HepG2 (cell line): ENCODE measurements around the gene SLC39A8.

Source experiments
- ESRRA ChIP-seq: sonication (generic); formaldehyde crosslinking; IDR thresholded peaks from 2 replicates; pipeline ENCODE4 v1.5.1; 2020; ENCODE audit warnings: mild to moderate bottlenecking, low read depth, missing genetic modification reagents
- EZH2 ChIP-seq: conservative IDR thresholded peaks from 2 replicates; pipeline ENCODE4 v1.6.1; 2012; ENCODE audit warnings: mild to moderate bottlenecking, low read depth, low read length, moderate library complexity
- SUZ12 ChIP-seq: fragments of 150-350 bp; IDR thresholded peaks from 2 replicates; pipeline ENCODE4 v1.6.1; 2014; ENCODE audit warnings: low read depth, low read length
- ZNF224 ChIP-seq: sonication (generic); formaldehyde crosslinking; IDR thresholded peaks from 2 replicates; pipeline ENCODE4 v1.5.0; 2020; ENCODE audit warnings: mild to moderate bottlenecking, missing genetic modification reagents
- ZNF713 ChIP-seq: sonication (generic); formaldehyde crosslinking; IDR thresholded peaks from 2 replicates; pipeline ENCODE4 v1.4.0; 2020; ENCODE audit warnings: mild to moderate bottlenecking, missing genetic modification reagents
- TF ChIP-seq, protein P1 (sequence below): sonication (generic); formaldehyde crosslinking; IDR thresholded peaks from 2 replicates; pipeline ENCODE4 v1.4.0; 2020; ENCODE audit warnings: mild to moderate bottlenecking, missing genetic modification reagents
- TF ChIP-seq, protein P2 (sequence below): sonication (generic); formaldehyde crosslinking; IDR thresholded peaks from 2 replicates; pipeline ENCODE4 v1.5.0; 2020; ENCODE audit warnings: mild to moderate bottlenecking, missing genetic modification reagents, moderate library complexity

DNA sequence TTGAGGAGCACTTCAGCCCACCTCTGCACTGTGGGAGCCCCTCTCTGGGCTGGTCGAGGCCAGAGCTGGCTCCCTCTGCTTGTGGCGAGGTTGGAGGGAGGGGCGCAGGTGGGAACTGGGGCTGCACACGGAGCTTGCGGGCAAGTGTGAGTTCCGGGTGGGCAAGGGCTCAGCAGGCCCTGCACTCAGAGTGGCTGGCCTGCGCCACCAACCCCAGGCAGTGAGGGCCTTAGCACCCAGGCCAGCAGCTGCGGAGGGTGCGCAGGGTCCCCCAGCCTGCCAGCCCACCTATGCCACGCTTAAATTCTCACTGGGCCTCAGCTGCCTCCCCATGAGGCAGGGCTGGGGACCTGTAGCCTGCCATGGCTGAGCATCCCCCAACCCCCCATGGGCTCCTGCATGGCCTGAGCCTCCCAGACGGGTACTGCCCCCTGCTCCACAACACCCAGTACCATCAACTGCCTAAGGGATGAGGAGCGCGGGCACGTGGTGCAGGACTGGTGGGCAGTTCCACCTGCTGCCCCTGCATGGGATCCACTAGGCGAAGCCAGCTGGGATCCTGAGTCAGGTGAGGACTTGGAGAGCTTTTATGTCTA, 110.9 kb downstream of the SLC39A8 start:
- TF ChIP-seq ZNF224 (CRISPR knock-in tag) (no peak), ESRRA (CRISPR knock-in tag) (no peak), SUZ12 (no peak), EZH2 (no peak), ZNF713 (CRISPR knock-in tag) (no peak)
- TF ChIP-seq, protein P1, sequence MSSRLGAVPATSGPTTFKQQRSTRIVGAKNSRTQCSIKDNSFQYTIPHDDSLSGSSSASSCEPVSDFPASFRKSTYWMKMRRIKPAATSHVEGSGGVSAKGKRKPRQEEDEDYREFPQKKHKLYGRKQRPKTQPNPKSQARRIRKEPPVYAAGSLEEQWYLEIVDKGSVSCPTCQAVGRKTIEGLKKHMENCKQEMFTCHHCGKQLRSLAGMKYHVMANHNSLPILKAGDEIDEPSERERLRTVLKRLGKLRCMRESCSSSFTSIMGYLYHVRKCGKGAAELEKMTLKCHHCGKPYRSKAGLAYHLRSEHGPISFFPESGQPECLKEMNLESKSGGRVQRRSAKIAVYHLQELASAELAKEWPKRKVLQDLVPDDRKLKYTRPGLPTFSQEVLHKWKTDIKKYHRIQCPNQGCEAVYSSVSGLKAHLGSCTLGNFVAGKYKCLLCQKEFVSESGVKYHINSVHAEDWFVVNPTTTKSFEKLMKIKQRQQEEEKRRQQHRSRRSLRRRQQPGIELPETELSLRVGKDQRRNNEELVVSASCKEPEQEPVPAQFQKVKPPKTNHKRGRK (CRISPR knock-in tag) = no peak
- TF ChIP-seq, protein P2, sequence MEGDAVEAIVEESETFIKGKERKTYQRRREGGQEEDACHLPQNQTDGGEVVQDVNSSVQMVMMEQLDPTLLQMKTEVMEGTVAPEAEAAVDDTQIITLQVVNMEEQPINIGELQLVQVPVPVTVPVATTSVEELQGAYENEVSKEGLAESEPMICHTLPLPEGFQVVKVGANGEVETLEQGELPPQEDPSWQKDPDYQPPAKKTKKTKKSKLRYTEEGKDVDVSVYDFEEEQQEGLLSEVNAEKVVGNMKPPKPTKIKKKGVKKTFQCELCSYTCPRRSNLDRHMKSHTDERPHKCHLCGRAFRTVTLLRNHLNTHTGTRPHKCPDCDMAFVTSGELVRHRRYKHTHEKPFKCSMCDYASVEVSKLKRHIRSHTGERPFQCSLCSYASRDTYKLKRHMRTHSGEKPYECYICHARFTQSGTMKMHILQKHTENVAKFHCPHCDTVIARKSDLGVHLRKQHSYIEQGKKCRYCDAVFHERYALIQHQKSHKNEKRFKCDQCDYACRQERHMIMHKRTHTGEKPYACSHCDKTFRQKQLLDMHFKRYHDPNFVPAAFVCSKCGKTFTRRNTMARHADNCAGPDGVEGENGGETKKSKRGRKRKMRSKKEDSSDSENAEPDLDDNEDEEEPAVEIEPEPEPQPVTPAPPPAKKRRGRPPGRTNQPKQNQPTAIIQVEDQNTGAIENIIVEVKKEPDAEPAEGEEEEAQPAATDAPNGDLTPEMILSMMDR (CRISPR knock-in tag) = no peak
